SIG-M5 (cell line): ENCODE data around the gene KLF9.
"Not testable (repeated sequence)": the region's sequence is repeated elsewhere in the genome, so short reads cannot be mapped to it uniquely, and the experiment has no call there.

Experiments used
- DNase-seq: peaks from one replicate; lab custom pipeline; 2025; lab: John Stamatoyannopoulos, UW

The KLF9 gene

GRCh38 chr9:70403618-70404025 lies 10.8 kb downstream of the KLF9 start:
- DNase-seq = no peak

DNA sequence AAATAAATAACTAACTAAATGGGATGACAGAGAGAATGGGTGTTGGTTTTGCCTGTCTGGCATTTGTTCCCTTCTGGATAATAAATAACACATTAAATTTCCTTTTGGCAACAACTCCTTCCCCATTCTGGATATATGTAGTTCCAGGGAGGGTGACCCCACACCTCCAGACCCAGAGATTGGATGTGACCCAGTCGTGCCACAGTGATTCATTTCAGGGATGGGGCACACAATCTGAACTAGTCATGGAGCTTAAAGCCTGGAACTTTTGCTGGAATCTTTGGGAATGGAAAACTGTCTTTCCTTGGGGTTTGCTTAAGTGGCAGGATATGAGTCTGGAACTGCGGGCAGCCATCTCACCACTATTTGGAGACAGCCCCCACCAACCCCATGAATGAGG lies 11.3 kb downstream of the KLF9 start:
- DNase-seq = no peak

DNA sequence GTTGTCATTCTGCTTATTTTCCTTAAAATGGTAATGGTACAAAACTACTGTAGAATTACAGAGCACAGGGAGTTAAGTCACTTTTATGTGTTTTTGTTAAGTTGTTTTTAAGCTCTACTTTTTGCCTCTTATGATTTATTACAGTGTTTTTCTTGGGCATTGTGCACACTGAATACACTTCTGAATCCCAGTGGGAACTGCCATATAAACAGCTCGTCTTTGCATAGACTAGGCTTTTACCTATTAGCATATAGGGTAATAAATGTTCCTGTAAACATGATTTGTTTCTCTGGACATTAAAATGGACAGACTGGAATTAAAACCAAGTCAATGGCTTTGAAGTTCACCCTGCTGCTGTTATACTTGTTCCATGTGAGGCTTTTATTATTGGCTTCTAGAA lies 12.2 kb downstream of the KLF9 start:
- DNase-seq = no peak

GRCh38 chr9:70401241-70401640 lies 13.2 kb downstream of the KLF9 start:
- DNase-seq = not testable (repeated sequence)

GRCh38 chr9:70400107-70400892 lies 14.2 kb downstream of the KLF9 start:
- DNase-seq = no peak

GRCh38 chr9:70399141-70399540 lies 15.3 kb downstream of the KLF9 start:
- DNase-seq = no peak

- DNase-seq = peak; percentile 18
Measured at GRCh38 chr9:70398145-70398556, 16.3 kb downstream of the KLF9 start.

- DNase-seq = no peak
Measured at GRCh38 chr9:70395652-70396051, 18.8 kb downstream of the KLF9 start.

GRCh38 chr9:70392850-70393249 lies 21.6 kb downstream of the KLF9 start:
- DNase-seq = no peak

DNA sequence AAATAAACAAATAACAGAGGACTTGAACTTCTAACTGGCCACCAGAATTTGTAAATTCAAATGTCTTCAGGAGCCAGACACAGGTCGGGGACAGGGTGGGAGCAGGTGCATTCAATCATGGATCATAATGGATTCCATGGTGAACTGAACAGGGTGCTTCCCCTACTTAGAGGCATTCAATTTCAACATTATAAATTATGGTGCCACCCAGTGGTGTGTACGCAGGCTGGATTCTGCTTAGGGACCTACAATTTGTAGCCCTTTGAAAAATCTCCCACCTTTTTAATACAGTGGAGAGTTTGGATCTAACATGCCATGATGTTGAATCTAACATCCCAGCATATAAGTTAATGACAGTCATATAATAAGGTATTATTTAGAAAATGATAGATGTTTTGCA lies 22.3 kb downstream of the KLF9 start:
- no peak for DNase-seq

GRCh38 chr9:70390933-70391341 lies 23.5 kb downstream of the KLF9 start:
- no peak for DNase-seq

DNA sequence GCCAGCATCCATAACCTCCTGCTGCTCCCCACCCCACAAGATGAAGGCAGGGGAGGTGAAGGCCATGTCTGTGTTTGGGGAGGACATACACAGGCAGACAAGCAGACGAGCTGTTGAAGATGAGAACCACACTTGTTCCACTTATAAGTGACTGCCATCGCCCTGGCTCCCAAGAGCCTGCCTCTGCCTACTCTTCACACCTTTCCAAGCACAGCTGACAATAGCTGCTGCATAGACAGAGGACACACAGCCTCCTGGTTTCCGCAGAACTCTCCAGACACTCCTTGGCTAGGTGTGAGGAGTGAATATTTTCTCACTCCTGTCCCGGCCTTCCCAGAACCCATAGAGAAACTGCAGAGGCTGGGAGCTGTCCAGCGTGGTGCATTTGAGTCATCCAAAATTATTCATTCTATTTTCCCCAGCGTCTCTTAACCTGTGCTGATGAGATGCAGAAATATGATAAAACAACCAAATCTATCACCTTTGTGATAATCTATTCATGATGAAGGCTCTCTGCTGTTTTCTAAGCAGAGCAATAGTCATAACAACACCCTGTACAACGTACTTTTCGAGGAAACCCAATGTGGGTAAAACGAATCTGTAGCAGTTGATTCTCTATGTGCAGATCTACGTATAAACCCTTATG lies 24.7 kb downstream of the KLF9 start:
- no peak for DNase-seq

DNA sequence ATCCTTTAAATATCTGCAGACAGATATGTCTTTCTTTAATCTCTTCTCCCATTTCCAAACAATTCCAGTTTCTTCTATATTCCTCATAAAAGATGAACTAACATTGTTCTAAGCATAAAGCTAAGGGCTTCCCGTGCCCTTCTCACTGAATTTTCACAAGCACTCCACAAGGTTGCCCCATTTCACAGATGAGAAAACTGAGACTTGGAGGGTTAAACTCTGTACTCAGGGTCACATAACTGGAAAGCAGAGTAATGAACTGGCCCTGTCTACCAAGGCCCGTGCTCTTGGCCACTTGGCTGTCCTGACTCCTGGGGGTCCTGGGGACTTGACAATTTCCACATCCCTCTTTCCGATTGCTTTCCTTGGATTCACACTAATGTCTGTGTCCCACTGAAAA lies 25.3 kb downstream of the KLF9 start:
- no peak for DNase-seq

DNA sequence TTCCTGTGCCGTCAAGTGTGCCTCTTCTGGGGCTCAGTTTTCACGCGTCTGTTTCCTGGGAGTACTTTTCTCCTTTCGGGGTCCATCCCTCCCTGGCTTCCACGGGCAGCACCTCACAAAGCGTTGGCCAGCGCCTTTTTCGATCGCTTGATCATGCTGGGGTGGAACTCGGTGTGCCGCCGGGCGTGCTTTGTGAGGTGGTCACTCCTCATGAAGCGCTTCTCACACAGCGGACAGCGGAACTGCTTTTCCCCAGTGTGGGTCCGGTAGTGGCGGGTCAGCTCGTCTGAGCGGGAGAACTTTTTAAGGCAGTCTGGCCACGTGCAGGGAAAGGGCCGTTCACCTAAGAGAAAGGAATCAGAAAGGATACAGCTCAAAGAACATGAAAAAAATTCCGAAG lies 26.8 kb downstream of the KLF9 start:
- no peak for DNase-seq

DNA sequence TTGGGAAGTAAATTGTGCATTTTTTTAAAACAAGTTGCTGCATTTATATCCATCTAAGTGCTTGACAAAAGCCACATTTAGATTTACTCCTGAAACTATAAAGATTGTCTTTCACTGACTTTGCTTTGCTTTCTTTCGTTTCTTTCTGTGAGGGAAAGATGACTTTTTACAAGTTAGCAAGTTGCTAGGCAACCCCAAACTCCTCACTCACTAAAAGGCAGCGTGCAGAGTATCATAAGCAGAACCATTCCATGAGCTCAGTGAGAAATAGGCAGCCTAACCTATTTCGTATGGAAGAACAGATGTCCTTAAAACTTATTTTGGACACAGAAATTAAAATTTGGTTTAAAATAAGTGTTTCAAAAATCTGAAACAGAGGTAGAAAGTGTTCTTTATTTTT lies 29.0 kb downstream of the KLF9 start:
- no peak for DNase-seq

GRCh38 chr9:70382709-70383605 lies 31.5 kb downstream of the KLF9 start:
- DNase-seq = no peak

- no peak for DNase-seq
Measured at GRCh38 chr9:70382046-70382708, 32.3 kb downstream of the KLF9 start.

- no peak for DNase-seq
Measured at GRCh38 chr9:70374962-70375618, 39.4 kb downstream of the KLF9 start.

- DNase-seq = no peak
Measured at GRCh38 chr9:70367305-70367930, 47.0 kb downstream of the KLF9 start.

DNA sequence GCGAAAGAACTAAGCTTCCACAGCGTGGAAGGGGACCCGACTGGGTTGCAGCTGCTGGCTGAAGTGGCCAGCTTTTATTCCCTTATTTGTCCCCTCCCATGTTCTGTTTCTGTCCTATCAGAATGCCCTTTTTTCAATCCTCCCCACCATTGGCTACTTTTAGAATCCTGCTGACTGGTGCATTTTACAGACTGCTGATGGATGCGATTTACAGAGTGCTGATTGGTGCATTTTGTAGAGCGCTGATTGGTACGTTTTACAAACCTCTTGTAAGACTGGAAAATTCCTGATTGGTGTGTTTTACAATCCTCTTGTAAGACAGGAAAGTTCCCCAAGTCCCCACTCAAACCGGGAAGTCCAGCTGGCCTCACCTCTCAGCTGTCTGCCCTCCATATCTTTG lies 50.7 kb downstream of the KLF9 start:
- no peak for DNase-seq

DNA sequence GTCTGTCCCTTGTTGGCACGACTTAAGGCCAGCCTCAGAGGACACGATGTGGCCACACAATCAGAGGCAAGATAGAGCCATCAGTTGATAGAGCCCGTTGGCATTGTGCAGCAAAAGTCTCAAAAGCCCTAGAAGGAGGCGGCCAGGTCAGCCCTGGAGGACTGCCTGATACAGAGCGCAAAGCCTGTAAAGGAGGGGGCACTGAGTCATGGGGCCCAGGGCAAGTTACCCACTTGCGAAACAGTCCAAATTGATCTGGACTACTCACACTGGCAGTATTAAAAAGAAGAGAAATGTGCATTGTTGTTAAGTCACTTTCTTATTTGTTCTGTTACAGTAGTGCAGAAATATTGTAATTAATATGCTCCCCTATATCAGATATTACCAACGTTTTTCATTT lies 51.5 kb downstream of the KLF9 start:
- no peak for DNase-seq
